ENCODE measurements around the gene DPY30.

DPY30 gene

GRCh38 chr2:32061430-32061829 is 21.8 kb upstream of the DPY30 start:
- TF ChIP-seq CTCF (IDR thresholded peaks at IDR 0.05), result no peak

GRCh38 chr2:32060266-32060665 is 20.7 kb upstream of the DPY30 start:
- no peak for TF ChIP-seq CTCF (IDR thresholded peaks at IDR 0.05)

- TF ChIP-seq CTCF (IDR thresholded peaks at IDR 0.05), result no peak
Measured at GRCh38 chr2:32058130-32058529, 18.5 kb upstream of the DPY30 start.

- TF ChIP-seq CTCF (IDR thresholded peaks at IDR 0.05), result no peak
Measured at GRCh38 chr2:32051836-32052439, 12.3 kb upstream of the DPY30 start.

GRCh38 chr2:32043561-32043960 is 4.0 kb upstream of the DPY30 start:
- no peak for TF ChIP-seq CTCF (IDR thresholded peaks at IDR 0.05)

GRCh38 chr2:32012872-32013271 is 26.7 kb downstream of the DPY30 start:
- TF ChIP-seq CTCF (IDR thresholded peaks at IDR 0.05), result no peak

GRCh38 chr2:32011485-32011960 is 28.1 kb downstream of the DPY30 start:
- no peak for TF ChIP-seq CTCF (IDR thresholded peaks at IDR 0.05)
